GM15510 (cell line): ENCODE data around the gene LZTR1.
A peak's percentile ranks its signal among the peaks of the same experiment; 100 is the strongest.

Source experiments
- POLR2A ChIP-seq: IDR thresholded peaks from 3 replicates; pipeline ENCODE4 v1.6.1; 2011; ENCODE audit warnings: borderline replicate concordance; ENCODE audit not compliant: insufficient read length; ENCODE audit errors: extremely low read depth

The LZTR1 gene

DNA sequence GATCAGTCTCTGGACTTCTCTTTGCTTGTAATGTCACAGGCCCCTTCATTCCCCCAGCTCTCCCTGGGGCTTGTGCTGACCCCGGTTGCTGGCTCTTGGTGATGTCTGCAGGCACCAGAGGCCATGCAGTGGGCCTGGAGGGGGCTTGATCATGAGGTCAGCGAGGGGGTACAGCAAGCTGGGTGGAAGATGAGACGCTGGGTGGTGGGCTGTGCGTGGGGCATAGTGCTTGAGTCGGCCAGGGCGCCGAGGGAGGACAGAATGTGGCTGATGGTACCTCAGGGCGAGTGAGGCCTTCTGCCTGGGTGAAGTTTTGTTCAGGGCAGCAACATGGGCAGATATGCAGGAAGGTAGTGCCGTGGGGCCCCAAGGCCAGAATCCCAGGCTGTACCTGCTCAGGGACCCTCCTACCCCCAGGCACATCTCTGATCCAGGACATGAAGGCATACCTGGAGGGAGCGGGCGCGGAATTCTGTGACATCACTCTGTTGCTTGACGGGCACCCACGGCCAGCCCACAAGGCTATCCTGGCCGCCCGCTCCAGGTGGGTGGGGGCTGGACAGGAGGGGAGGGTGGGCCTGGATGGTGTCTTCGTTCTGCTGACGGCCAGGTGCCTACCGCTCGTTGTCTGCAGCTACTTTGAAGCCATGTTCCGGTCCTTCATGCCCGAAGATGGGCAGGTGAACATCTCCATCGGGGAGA is 13.4 kb downstream of the LZTR1 start:
- no peak for TF ChIP-seq POLR2A

DNA sequence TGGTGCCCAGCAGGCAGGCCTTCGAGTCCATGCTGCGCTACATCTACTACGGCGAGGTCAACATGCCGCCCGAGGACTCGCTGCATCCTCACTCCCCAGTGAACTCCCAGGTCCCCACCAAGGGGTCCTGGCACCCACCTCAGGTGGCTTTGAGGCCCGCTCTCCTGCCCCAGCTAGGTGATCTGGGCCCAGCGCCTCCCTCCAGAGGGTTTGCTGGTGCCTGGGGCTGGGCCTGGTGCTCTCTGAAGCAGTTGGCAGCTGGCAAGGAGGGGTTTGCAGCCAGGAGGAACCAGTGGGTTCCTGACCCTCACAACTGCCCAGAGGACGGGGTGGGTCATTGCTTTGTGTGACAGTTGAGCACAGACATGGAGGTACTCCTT is 13.9 kb downstream of the LZTR1 start:
- TF ChIP-seq POLR2A, result no peak

DNA sequence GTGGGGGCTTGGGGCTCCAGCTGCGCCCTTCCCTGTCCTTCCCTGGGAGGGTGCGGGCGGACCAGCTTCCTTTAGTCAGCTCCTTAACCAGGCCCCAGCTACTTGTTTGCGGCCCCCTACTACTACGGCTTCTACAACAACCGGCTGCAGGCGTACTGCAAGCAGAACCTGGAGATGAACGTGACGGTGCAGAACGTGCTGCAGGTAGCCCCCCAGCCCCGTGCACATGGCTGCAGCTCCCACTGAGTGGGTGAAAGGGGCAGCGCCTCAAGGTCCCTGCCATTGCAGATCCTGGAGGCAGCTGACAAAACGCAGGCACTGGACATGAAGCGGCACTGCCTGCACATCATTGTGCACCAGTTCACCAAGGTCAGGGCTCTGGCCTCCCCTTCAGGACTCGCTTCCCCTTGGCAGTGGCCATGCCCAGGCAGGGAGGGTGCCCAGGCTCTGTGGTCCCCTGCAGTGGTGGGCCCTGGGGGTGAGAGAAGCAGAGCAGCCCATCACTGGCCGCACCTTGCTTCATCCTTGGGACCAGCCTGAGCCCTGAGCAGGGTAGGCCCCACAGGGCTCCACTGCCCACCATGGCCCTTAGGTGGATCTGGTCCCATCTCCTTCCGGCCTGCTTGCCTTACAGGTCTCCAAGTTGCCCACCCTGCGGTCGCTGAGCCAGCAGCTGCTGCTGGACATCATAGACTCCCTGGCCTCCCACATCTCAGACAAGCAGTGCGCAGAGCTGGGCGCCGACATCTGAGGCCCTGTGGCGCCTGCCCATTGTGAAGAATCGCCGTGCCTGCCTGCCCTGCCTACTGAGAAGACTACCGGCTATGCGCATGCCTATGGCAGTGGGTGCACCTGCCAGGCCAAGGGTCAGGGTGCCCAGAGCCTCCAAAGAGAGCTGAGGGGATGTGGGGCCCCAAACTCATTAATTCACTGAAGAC is 14.8 kb downstream of the LZTR1 start:
- TF ChIP-seq POLR2A, result no peak

DNA sequence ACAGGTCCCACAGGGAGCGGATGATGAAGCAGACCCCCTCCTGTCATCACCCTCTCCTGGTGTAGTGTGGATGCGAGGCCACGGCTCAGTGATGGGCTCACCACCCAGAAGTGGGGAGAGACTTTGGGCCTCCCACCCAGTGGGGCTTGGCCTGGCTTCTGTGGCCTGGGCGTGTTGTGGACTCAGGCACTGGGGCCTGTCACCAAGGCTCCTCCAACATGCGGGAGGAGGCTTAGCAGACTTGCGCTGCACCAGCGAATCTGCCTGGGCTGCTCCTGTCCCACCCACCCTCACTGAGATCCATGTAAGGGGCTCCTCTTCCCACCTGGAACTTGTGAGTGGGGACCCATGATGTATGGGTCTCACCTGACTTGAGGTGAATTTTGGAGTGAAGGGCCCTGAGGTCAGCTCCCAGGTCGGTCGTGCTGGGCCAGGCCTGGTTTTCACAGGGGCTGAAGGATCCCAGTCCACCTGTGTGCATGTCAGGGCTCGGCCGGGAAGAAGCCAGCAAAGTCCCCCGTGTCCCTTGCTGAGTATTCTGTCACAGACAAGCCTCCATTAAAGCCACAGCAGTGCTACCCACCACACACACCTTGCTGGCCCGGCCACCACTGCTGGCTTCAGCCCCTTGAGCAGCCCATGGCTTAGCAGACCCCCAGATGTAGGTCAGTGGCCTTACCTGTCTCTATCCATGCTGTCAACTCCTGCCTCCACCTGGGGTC is 15.6 kb downstream of the LZTR1 start:
- peak; percentile 25 for TF ChIP-seq POLR2A

DNA sequence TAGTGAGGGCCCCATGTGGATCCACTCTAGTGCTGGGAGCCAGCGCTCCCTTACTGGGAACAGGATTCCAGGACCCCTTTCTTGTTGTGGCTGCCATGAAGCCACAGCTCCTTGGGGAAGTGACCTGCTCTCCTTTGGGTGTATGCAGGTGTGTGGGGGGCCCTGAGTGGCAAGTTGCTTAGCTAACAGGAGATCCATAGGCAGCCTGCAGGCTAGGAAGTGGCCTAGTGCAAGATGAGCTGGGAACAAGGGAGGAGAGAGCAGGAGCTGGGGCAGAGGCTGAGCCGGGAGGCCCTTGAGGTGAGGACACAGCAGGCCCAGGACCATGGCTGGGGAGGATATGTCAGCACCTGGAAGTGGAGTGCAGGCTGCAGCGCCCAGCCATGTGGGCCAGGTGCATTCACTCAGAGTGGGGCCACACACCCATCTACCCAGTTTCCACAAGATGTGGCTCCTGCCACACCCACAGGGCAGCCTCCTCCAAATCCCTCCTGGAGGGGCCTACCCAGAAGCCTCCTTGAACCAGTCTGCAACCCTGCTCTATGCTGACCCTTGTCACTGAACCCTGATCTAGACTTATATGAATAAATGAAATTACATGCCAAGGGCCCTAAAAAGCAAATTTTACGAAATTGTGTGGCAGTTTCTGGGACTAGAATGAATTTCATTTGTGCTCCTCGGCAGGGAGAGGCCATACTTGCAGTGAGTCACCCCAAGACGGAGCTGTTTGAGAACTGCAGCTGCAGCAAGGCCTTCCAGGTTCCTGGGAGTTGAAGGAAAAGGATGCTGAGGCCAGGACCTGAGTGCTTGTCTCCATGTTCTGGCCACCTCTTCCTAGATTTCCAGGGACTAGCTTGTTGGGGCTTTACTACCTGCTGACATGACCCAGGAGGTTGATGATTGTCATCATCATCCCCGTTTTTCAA is 16.6 kb downstream of the LZTR1 start:
- TF ChIP-seq POLR2A, result no peak

DNA sequence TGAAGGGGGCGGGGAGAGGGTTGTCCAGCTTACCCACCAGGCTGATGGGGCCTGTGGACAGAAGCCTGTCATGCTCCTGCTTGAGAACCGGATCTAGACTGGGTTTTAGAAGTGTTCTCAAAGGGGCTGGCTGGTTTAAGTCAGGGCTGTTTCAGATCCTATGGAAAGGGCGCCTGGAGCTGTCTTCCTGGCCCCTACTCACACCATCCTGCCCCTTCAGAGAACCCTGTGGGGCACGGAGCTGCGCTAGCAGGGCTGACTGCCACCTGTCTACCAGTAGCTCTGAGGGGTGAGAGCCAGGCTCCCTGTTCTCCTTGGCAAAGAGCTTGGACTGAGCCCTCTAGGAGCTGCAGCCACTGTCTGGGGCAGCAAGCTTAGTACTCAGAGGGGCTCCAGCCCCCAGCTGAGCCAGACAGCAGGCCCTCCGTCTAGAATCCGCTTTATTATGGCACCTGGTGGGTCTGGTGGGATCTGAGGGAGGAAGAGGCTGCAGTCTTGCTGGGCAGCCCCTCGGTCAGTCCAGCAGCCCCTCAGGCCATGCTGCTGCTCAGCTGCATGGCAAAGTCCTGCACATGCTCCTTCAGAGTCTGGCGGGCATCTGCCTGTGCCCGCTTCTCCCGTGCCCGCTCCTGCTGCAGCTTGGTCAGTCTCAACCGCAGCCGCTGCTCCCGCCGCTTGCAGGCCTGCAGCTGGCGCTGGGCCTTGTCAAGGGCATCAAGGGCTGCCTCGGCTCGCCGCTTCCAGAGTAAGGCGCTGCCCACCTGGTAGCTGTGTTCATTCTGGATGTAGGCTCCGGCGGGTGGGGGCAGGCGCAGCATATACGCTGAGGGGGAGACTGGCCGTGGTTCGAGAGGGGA is 17.5 kb downstream of the LZTR1 start:
- TF ChIP-seq POLR2A, result peak; percentile 10

DNA sequence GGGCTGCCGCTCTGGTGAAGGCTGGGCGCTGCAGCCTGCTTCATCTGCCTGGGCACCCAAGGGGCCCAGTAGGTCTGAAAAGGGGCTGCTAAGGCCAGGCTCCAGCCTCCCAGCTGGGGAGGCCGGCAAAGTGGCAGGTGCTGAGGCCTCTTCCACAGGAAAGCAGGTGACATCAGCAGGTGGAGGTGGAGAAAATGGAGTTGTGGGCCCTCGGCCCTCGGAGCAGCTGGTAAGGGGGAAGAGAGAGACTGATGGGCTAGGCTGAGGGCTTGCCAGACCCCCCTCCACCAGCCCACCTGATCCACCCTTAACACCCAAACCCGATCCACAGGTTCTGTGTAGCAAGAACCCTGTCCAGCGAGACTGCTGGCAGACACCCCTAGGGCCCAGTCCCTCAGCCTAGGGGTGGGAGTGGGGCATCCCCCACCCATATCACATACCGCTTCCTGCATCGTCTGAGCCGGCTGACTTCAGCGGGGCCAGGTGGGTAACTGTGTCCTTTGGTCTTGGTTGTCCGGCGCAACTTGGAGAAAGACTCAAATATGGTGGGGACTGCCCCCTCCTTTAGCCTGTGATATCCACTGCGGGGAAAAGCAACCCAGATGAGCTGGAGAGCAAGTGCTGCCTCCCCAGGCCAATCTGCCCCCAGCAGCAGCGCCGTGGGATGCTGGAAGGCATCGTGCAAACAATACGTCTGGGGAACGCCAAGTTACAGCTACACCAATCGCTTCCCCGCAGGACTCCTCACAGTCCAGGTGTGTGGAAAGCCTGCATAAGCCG is 18.3 kb downstream of the LZTR1 start:
- TF ChIP-seq POLR2A, result no peak

DNA sequence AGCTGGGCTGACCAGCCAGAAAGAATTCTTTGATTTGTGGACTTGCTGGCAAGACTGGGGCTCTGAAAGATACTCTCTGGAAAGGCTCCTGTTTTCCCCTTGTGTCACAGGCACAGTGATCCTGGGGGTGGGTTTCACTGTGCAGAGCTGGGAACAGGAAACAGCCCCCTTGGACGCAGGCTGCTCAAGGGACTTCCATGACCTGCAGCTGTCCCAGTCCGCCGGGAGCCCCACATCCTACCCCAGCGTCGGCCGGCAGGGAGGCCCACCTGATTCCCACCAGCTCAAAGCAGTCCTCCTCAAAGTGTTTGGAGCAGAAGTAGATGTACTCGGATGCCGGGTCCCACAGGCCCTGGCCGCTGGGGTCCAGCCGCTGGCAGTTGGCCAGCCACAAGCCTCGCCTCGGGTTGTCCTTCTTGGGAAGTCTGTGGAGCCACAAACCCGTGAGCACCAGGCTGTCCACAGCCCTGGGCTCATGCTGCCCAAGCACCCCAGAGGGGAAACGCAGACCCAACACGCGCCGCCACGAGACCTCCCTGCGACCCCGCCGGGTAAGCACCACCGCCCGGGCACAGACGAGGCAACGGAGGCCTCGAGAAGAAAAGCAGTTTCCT is 19.0 kb downstream of the LZTR1 start:
- no peak for TF ChIP-seq POLR2A

DNA sequence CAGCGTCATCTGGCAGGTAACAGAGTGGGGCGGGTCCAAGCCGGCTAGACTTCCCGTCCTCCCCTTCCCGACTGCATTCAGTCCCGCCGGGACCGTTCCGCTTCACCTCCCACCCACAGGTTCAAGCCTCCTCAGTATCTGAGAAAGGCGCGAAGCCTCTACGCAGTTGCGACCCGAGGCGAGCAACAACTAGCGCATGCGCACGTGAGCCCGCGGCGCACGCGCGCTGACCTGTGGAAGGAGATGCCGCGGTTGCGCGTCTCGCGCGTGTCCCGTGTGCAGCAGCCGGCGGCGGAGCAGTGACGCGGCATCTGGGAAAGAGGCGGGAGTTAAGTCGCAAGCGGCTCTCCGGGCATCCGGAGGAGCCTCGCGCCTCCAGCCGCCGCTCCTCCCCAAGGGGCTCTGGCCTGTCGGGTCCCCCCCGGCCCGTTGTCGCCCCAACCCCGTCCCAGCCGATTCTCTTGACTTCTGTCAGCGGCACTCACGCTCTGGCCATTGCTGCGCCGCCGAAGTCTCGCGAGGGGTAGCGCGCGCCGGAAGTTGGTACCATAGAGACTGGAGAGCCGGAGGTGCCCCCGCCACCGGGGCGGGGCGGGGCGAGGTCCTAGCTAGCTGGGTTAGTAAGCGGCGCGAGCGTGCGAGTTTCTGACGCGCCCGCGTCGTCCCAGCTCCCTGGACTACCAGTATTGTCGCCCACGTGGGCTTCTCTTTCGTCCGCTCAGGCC is 19.7 kb downstream of the LZTR1 start, which contains the start of gene THAP7:
THAP7 (minus strand) TSS at position 518 of the 725 bp plus-strand sequence; CDS start at position 311, 207 bp downstream.
- TF ChIP-seq POLR2A, result peak; percentile 93

DNA sequence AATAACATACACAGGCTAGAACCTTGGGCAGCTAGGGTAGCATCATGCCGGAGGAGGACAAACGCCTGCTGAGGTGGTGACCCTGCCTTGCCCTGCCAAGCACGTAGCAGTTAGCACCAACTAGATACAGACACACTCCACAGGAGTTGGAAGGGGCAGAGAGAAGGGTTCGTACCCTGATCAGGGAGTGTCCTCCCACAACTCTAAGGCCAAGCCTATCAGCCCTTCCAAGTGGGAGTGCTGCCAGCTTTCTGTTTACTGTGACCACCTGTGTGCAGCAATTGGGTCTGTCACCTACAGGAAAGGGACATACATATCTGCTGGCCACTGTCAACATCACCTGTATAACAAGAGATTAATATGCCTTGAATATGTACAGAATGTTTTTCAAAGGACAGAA is 21.7 kb downstream of the LZTR1 start:
- no peak for TF ChIP-seq POLR2A

DNA sequence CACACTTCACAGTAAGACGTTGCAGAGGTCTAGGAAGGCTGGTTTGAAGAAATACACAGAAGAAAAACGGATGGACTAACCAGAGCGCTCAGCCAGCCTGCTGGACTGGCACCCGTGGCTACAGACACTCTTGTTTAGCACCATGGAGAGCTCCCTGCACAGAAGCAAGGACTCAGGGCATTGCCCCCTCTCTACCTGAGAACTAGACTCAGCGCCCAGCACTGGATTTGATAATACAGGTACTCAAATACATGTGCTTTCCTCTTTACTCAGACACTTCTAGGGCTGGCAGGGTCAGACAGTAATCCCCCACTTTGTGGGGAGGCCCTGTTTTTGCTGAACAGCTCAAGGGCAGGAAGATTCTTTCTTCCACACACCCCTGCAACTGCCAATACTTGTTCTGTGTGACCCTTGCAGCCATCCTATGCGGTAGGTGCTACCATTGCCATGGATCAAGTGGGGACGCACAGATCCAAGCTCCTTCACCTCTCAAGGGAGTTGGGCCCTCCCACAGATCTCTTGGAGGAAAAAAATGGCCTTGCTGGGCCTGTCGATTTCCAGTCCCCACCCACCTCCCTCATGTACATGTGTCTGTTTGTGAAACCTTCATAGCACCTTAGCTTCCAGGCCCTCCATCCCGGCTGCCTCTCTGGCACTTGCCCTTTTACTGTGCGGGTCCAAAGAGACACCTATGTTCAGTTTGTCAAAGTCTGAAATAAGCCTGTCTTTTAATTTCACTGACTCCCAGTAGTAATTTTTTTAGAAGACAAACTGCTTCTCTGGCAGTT is 27.7 kb downstream of the LZTR1 start:
- no peak for TF ChIP-seq POLR2A
